ENCODE results near the gene LMNB1.

DNA sequence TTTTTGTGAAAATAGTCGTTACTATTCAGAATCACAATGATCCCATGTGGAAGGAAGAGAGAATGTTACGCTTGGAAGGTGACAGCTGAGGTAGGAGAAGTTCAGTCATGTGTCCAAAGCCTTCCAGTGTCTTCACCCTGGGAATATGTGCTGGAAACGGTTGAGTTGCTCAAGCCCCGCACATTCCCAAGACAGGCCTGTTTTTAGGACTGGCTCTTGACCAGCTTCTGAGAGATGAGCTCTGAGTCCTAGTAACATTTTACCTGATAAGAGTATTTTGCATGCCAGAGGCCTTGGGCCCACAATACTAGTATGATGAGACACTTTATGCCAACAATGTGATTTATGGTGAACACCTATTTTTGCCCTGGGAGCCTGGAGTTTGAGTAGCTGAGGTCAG, 101.7 kb downstream of the LMNB1 start:
- TF ChIP-seq, protein P1, sequence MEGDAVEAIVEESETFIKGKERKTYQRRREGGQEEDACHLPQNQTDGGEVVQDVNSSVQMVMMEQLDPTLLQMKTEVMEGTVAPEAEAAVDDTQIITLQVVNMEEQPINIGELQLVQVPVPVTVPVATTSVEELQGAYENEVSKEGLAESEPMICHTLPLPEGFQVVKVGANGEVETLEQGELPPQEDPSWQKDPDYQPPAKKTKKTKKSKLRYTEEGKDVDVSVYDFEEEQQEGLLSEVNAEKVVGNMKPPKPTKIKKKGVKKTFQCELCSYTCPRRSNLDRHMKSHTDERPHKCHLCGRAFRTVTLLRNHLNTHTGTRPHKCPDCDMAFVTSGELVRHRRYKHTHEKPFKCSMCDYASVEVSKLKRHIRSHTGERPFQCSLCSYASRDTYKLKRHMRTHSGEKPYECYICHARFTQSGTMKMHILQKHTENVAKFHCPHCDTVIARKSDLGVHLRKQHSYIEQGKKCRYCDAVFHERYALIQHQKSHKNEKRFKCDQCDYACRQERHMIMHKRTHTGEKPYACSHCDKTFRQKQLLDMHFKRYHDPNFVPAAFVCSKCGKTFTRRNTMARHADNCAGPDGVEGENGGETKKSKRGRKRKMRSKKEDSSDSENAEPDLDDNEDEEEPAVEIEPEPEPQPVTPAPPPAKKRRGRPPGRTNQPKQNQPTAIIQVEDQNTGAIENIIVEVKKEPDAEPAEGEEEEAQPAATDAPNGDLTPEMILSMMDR (IDR thresholded peaks at IDR 0.05) = no peak
- no peak for TF ChIP-seq POLR2A (IDR thresholded peaks at IDR 0.05)
